Caco-2 (cell line): Measurements from ENCODE around the gene PXYLP1. TPM values are rescaled to one million over a fixed set of nuclear protein-coding genes. Genes with fewer than 3 reads are reported as not detected.

ENCODE experiments used
- BruUV-seq: library from RNA; stranded (reverse); fragments of 400-500 nt; replicated peaks from 2 replicates; lab custom pipeline; 2021; lab: Mats Ljungman, UMichigan
- CTCF ChIA-PET: fragments of 300-600 bp; sonication (Branson Sonifier 250); formaldehyde crosslinking; loops from one replicate; lab custom pipeline; 2022; ENCODE audit warnings: antibody characterized with exemption; lab: Charles Lee
- POLR2A ChIA-PET: fragments of 300-600 bp; sonication (Branson Sonifier 250); formaldehyde crosslinking; loops from one replicate; lab custom pipeline; 2022; ENCODE audit warnings: antibody characterized with exemption; lab: Charles Lee
- DNase-seq, 2 experiments: peaks; one replicate each; pipeline versions ENCODE4 v3.0.0 to v3.0.0-alpha.2; 2020 to 2022
- H3K27me3 ChIP-seq: replicated peaks from 2 replicates; pipeline ENCODE4 v1.6.0; 2011; ENCODE audit warnings: low read length; ENCODE audit not compliant: control insufficient read depth, insufficient read depth
- H3K36me3 ChIP-seq: 2 replicates; pipeline ENCODE4 v1.5.1; 2011; ENCODE audit warnings: low read length; ENCODE audit not compliant: control insufficient read depth, insufficient read depth
- H3K4me1 ChIP-seq: fragments of 250-450 bp; sonication (Bioruptor Pico); 2 replicates; pipeline ENCODE4 v1.5.1; 2020; ENCODE audit warnings: mild to moderate bottlenecking
- H3K4me3 ChIP-seq: 2 replicates; pipeline ENCODE4 v1.5.1; 2011; ENCODE audit warnings: low read depth, mild to moderate bottlenecking, control low read depth, low read length
- H3K9me3 ChIP-seq: fragments of 250-450 bp; sonication (Bioruptor Pico); 2 replicates; pipeline ENCODE4 v1.5.1; 2020; ENCODE audit warnings: mild to moderate bottlenecking, moderate library complexity
- H3K27ac Mint-ChIP-seq: one replicate; pipeline ENCODE4 v1.8.0; 2022; ENCODE audit warnings: mixed read lengths; ENCODE audit not compliant: unreplicated experiment
- H3K27me3 Mint-ChIP-seq: one replicate; pipeline ENCODE4 v1.8.0; 2022; ENCODE audit warnings: mixed read lengths; ENCODE audit not compliant: insufficient read depth, unreplicated experiment
- H3K36me3 Mint-ChIP-seq: one replicate; pipeline ENCODE4 v1.8.0; 2022; ENCODE audit warnings: mild to moderate bottlenecking, mixed read lengths; ENCODE audit not compliant: insufficient read depth, unreplicated experiment
- H3K4me1 Mint-ChIP-seq: one replicate; pipeline ENCODE4 v1.8.0; 2022; ENCODE audit warnings: low read depth, mixed read lengths; ENCODE audit not compliant: unreplicated experiment
- H3K4me3 Mint-ChIP-seq: one replicate; pipeline ENCODE4 v1.8.0; 2022; ENCODE audit warnings: mild to moderate bottlenecking, moderate library complexity, mixed read lengths; ENCODE audit not compliant: unreplicated experiment
- H3K9me3 Mint-ChIP-seq: one replicate; pipeline ENCODE4 v1.8.0; 2022; ENCODE audit warnings: mixed read lengths; ENCODE audit not compliant: unreplicated experiment
- CTCF ChIP-seq, 2 experiments: fragments of 200-600 bp in 1 of 2; IDR thresholded peaks; 1 replicate in 1 of 2; 2 replicates in 1 of 2; pipeline versions ENCODE4 v1.5.1 to v1.8.0; 2011 to 2022; ENCODE audit warnings: antibody characterized with exemption in 1 of 2, control low read depth in 1 of 2, inconsistent platforms in 1 of 2, low read depth in 1 of 2, low read length in 1 of 2, mild to moderate bottlenecking in 1 of 2, moderate library complexity in 1 of 2; ENCODE audit not compliant: insufficient read depth in 1 of 2, severe bottlenecking in 1 of 2, unreplicated experiment in 1 of 2
- intact Hi-C: fragments of 100-400 bp; cut with micrococcal nuclease; formaldehyde crosslinking; loops from one replicate; pipeline ENCODE4 v1.10.0; 2022; ENCODE audit not compliant: unreplicated experiment
- total RNA-seq: library from RNA; stranded (reverse); gene quantifications from 2 replicates; pipeline ENCODE4 v1.2.3, GENCODE V29; 2022

Gene PXYLP1
- total RNA-seq, 1 experiment from 2014 or later, result 24.6 TPM

- H3K27me3 ChIP-seq, result no peaks in the 10 kb centered on the region
- Mint-ChIP-seq H3K27me3 (no peaks in the 10 kb centered on the region), H3K27ac (no peak overlapping the region), H3K4me3 (no peak overlapping the region), H3K9me3 (peaks cover 20% of the 10 kb centered on the region), H3K36me3 (no peaks in the 10 kb centered on the region), H3K4me1 (peaks cover 8% of the 10 kb centered on the region)
- POLR2A ChIA-PET, result no interaction called here
- no peak overlapping the region for H3K4me3 ChIP-seq
- intact Hi-C loops, result no loop called here
- H3K9me3 ChIP-seq, result no peaks in the 10 kb centered on the region
- DNase-seq, result no peak
- no TSS peak for BruUV-seq
- no peak for TF ChIP-seq CTCF (IDR thresholded peaks at IDR 0.05; ENCODE audit: insufficient read depth in 1 of 2, low read depth in 1 of 2, low read length in 1 of 2, severe bottlenecking in 1 of 2, unreplicated experiment in 1 of 2)
- peaks cover 6% of the 10 kb centered on the region; the same call in 1 of the 2 replicates for H3K4me1 ChIP-seq
- H3K36me3 ChIP-seq, result no peaks in the 10 kb centered on the region
- CTCF ChIA-PET, result no interaction called here
Measured at GRCh38 chr3:141343865-141344271, 112.2 kb downstream of the PXYLP1 start.

Other genes starting within 250 kb of the PXYLP1 start
- gene SPSB4, start 180.5 kb upstream of the PXYLP1 start, total RNA-seq, result not detected in 2 replicates
- 72.7 and 74.1 TPM in 2 replicates for gene ZBTB38, start 136.7 kb downstream of the PXYLP1 start, total RNA-seq